ENCODE data around the gene HLA-B. TPM values are rescaled to one million over a fixed set of nuclear protein-coding genes. Genes with fewer than 3 reads are reported as not detected.

HLA-B gene
- total RNA-seq, 1 experiment from 2014 or later, result 41.9 TPM

- no peak overlapping the region for H3K4me3 Mint-ChIP-seq (ENCODE audit: unreplicated experiment)
- no peaks in the 10 kb centered on the region for H3K4me1 Mint-ChIP-seq (ENCODE audit: low read depth, unreplicated experiment)
- ChIA-PET POLR2A (no interaction called here), CTCF (no interaction called here)
- H3K9me3 Mint-ChIP-seq (ENCODE audit: unreplicated experiment), result peaks cover 59% of the 10 kb centered on the region
- H3K27ac Mint-ChIP-seq (ENCODE audit: unreplicated experiment), result no peak overlapping the region
- H3K36me3 ChIP-seq (ENCODE audit: control insufficient read depth, insufficient read depth, low read length), result no peaks in the 10 kb centered on the region
- H3K4me3 ChIP-seq (ENCODE audit: low read depth, low read length), result no peak overlapping the region
- no peaks in the 10 kb centered on the region for H3K36me3 Mint-ChIP-seq (ENCODE audit: insufficient read depth, unreplicated experiment)
- no peaks in the 10 kb centered on the region for H3K27me3 ChIP-seq (replicated peaks; ENCODE audit: control insufficient read depth, insufficient read depth, low read length)
- DNase-seq, result no peak
- BruUV-seq (replicated peaks), result no TSS peak
- no peaks in the 10 kb centered on the region for H3K4me1 ChIP-seq
- no peak for TF ChIP-seq CTCF (IDR thresholded peaks at IDR 0.05; ENCODE audit: insufficient read depth in 1 of 2, low read depth in 1 of 2, low read length in 1 of 2, severe bottlenecking in 1 of 2, unreplicated experiment in 1 of 2)
- H3K27me3 Mint-ChIP-seq (ENCODE audit: insufficient read depth, unreplicated experiment), result peaks cover 6% of the 10 kb centered on the region
- no peaks in the 10 kb centered on the region for H3K9me3 ChIP-seq
- intact Hi-C loops (cut with micrococcal nuclease; ENCODE audit: unreplicated experiment), result no loop called here
Observed at GRCh38 chr6:31339210-31339609, 17.8 kb downstream of the HLA-B start.

- TF ChIP-seq CTCF (IDR thresholded peaks at IDR 0.05; ENCODE audit: insufficient read depth in 1 of 2, low read depth in 1 of 2, low read length in 1 of 2, severe bottlenecking in 1 of 2, unreplicated experiment in 1 of 2), result no peak
- H3K9me3 ChIP-seq, result no peaks in the 10 kb centered on the region
- Mint-ChIP-seq H3K27me3 (ENCODE audit: insufficient read depth, unreplicated experiment) (peaks cover 6% of the 10 kb centered on the region), H3K9me3 (ENCODE audit: unreplicated experiment) (peaks cover 59% of the 10 kb centered on the region), H3K4me3 (ENCODE audit: unreplicated experiment) (no peak overlapping the region), H3K27ac (ENCODE audit: unreplicated experiment) (no peak overlapping the region), H3K4me1 (ENCODE audit: low read depth, unreplicated experiment) (no peaks in the 10 kb centered on the region), H3K36me3 (ENCODE audit: insufficient read depth, unreplicated experiment) (no peaks in the 10 kb centered on the region)
- BruUV-seq (replicated peaks), result no TSS peak
- no peaks in the 10 kb centered on the region for H3K36me3 ChIP-seq (ENCODE audit: control insufficient read depth, insufficient read depth, low read length)
- DNase-seq, result no peak
- CTCF ChIA-PET, result no interaction called here
- no peaks in the 10 kb centered on the region for H3K4me1 ChIP-seq
- POLR2A ChIA-PET, result no interaction called here
- no peak overlapping the region for H3K4me3 ChIP-seq (ENCODE audit: low read depth, low read length)
- intact Hi-C loops (cut with micrococcal nuclease; ENCODE audit: unreplicated experiment), result no loop called here
- H3K27me3 ChIP-seq (replicated peaks; ENCODE audit: control insufficient read depth, insufficient read depth, low read length), result no peaks in the 10 kb centered on the region
Observed at GRCh38 chr6:31336896-31337496, 20.0 kb downstream of the HLA-B start.

- DNase-seq, result no peak
- Histone ChIP-seq H3K4me1 (no peaks in the 10 kb centered on the region), H3K9me3 (no peaks in the 10 kb centered on the region), H3K4me3 (ENCODE audit: low read depth, low read length) (no peak overlapping the region), H3K27me3 (replicated peaks; ENCODE audit: control insufficient read depth, insufficient read depth, low read length) (no peaks in the 10 kb centered on the region), H3K36me3 (ENCODE audit: control insufficient read depth, insufficient read depth, low read length) (no peaks in the 10 kb centered on the region)
- no peak for TF ChIP-seq CTCF (IDR thresholded peaks at IDR 0.05; ENCODE audit: insufficient read depth in 1 of 2, low read depth in 1 of 2, low read length in 1 of 2, severe bottlenecking in 1 of 2, unreplicated experiment in 1 of 2)
- no peaks in the 10 kb centered on the region for H3K36me3 Mint-ChIP-seq (ENCODE audit: insufficient read depth, unreplicated experiment)
- no peaks in the 10 kb centered on the region for H3K4me1 Mint-ChIP-seq (ENCODE audit: low read depth, unreplicated experiment)
- intact Hi-C loops (cut with micrococcal nuclease; ENCODE audit: unreplicated experiment), result no loop called here
- H3K4me3 Mint-ChIP-seq (ENCODE audit: unreplicated experiment), result no peak overlapping the region
- H3K9me3 Mint-ChIP-seq (ENCODE audit: unreplicated experiment), result peaks cover 35% of the 10 kb centered on the region
- H3K27ac Mint-ChIP-seq (ENCODE audit: unreplicated experiment), result no peak overlapping the region
- CTCF ChIA-PET, result no interaction called here
- POLR2A ChIA-PET, result no interaction called here
- BruUV-seq (replicated peaks), result no TSS peak
- H3K27me3 Mint-ChIP-seq (ENCODE audit: insufficient read depth, unreplicated experiment), result peaks cover 6% of the 10 kb centered on the region
Observed at GRCh38 chr6:31332637-31333602, 24.1 kb downstream of the HLA-B start.

Measured in Caco-2 (cell line).